HL-60 (cell line): Measurements from ENCODE around the gene CREBBP.

Experiments used
- DNase-seq, 2 experiments: peaks; one replicate each; pipeline ENCODE4 v3.0.0-alpha.2; 2010 to 2020; ENCODE audit warnings: low read depth in 1 of 2, low spot score in 1 of 2
- H3K27ac ChIP-seq: fragments of 250-450 bp; sonication (Bioruptor Pico); replicated peaks from 2 replicates; pipeline ENCODE4 v1.5.1; 2020; ENCODE audit warnings: mild to moderate bottlenecking, moderate library complexity
- H3K27me3 ChIP-seq: fragments of 250-450 bp; sonication (Bioruptor Pico); 2 replicates; pipeline ENCODE4 v1.5.1; 2021; ENCODE audit warnings: mild to moderate bottlenecking, moderate library complexity; ENCODE audit not compliant: insufficient read depth, poor library complexity, severe bottlenecking
- H3K4me3 ChIP-seq: replicated peaks from 2 replicates; pipeline ENCODE4 v1.5.1; 2011; ENCODE audit warnings: mild to moderate bottlenecking, control low read depth, low read length; ENCODE audit not compliant: insufficient read depth
- GABPA ChIP-seq: IDR thresholded peaks from 2 replicates; pipeline ENCODE4 v1.6.1; 2012; ENCODE audit warnings: low read depth
- POLR2AphosphoS5 ChIP-seq: IDR thresholded peaks from 2 replicates; pipeline ENCODE4 v1.6.1; 2012; ENCODE audit warnings: low read depth
- SPI1 ChIP-seq: IDR thresholded peaks from 2 replicates; pipeline ENCODE4 v1.6.1; 2012; ENCODE audit warnings: low read depth, mild to moderate bottlenecking, borderline replicate concordance
- TF ChIP-seq, protein P1 (sequence below): IDR thresholded peaks from 2 replicates; pipeline ENCODE4 v1.6.1; 2012; ENCODE audit warnings: low read depth; ENCODE audit not compliant: insufficient replicate concordance
- TF ChIP-seq, protein P2 (sequence below): IDR thresholded peaks from one replicate; pipeline ENCODE4 v1.5.1; 2011; ENCODE audit warnings: low read length, control low read depth, inconsistent platforms; ENCODE audit not compliant: insufficient read depth

Gene CREBBP

DNA sequence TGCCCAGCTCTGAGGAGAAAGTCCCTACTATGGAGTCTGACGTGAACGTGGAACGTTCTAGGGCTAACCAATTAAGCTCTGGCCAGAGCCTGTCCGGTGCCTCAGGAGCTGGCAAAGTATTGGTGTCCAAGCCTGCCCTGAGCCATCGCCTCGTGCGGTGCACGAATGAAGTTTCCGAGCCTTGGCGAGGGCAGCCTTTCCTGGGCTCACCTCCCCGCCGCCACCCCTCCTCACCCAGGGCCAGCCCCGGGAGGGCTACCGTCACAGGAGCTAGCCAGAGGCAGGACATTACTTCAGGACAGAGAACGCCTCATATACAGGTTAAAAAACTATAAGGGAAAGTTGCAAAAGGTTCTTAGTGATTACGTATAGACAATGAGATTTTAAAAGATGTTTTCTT is 139.6 kb downstream of the CREBBP start:
- Histone ChIP-seq H3K27me3 (no peaks in the 10 kb centered on the region), H3K27ac (no peak overlapping the region), H3K4me3 (no peak overlapping the region)
- no peak for DNase-seq
- TF ChIP-seq, protein P1, sequence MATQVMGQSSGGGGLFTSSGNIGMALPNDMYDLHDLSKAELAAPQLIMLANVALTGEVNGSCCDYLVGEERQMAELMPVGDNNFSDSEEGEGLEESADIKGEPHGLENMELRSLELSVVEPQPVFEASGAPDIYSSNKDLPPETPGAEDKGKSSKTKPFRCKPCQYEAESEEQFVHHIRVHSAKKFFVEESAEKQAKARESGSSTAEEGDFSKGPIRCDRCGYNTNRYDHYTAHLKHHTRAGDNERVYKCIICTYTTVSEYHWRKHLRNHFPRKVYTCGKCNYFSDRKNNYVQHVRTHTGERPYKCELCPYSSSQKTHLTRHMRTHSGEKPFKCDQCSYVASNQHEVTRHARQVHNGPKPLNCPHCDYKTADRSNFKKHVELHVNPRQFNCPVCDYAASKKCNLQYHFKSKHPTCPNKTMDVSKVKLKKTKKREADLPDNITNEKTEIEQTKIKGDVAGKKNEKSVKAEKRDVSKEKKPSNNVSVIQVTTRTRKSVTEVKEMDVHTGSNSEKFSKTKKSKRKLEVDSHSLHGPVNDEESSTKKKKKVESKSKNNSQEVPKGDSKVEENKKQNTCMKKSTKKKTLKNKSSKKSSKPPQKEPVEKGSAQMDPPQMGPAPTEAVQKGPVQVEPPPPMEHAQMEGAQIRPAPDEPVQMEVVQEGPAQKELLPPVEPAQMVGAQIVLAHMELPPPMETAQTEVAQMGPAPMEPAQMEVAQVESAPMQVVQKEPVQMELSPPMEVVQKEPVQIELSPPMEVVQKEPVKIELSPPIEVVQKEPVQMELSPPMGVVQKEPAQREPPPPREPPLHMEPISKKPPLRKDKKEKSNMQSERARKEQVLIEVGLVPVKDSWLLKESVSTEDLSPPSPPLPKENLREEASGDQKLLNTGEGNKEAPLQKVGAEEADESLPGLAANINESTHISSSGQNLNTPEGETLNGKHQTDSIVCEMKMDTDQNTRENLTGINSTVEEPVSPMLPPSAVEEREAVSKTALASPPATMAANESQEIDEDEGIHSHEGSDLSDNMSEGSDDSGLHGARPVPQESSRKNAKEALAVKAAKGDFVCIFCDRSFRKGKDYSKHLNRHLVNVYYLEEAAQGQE, result no peak
- TF ChIP-seq POLR2AphosphoS5 (no peak), SPI1 (no peak), GABPA (no peak)
- TF ChIP-seq, protein P2, sequence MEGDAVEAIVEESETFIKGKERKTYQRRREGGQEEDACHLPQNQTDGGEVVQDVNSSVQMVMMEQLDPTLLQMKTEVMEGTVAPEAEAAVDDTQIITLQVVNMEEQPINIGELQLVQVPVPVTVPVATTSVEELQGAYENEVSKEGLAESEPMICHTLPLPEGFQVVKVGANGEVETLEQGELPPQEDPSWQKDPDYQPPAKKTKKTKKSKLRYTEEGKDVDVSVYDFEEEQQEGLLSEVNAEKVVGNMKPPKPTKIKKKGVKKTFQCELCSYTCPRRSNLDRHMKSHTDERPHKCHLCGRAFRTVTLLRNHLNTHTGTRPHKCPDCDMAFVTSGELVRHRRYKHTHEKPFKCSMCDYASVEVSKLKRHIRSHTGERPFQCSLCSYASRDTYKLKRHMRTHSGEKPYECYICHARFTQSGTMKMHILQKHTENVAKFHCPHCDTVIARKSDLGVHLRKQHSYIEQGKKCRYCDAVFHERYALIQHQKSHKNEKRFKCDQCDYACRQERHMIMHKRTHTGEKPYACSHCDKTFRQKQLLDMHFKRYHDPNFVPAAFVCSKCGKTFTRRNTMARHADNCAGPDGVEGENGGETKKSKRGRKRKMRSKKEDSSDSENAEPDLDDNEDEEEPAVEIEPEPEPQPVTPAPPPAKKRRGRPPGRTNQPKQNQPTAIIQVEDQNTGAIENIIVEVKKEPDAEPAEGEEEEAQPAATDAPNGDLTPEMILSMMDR, result no peak

- Histone ChIP-seq H3K27me3 (no peaks in the 10 kb centered on the region), H3K4me3 (no peak overlapping the region), H3K27ac (no peak overlapping the region)
- TF ChIP-seq GABPA, result no peak
- DNase-seq, result no peak
Measured at GRCh38 chr16:3740186-3740585, 140.3 kb downstream of the CREBBP start.

- Histone ChIP-seq H3K27me3 (no peaks in the 10 kb centered on the region), H3K4me3 (no peak overlapping the region), H3K27ac (no peak overlapping the region)
- DNase-seq, result no peak
- TF ChIP-seq SPI1, result no peak
- TF ChIP-seq, protein P2, result no peak
- TF ChIP-seq GABPA, result no peak
- TF ChIP-seq, protein P1, result no peak
- no peak for TF ChIP-seq POLR2AphosphoS5
Measured at GRCh38 chr16:3739636-3740035, 140.9 kb downstream of the CREBBP start.

GRCh38 chr16:3738541-3738940 is 142.0 kb downstream of the CREBBP start:
- Histone ChIP-seq H3K4me3 (no peak overlapping the region), H3K27me3 (no peaks in the 10 kb centered on the region), H3K27ac (no peak overlapping the region)
- TF ChIP-seq, protein P2, result no peak
- no peak for TF ChIP-seq POLR2AphosphoS5
- TF ChIP-seq, protein P1, result no peak
- TF ChIP-seq SPI1, result no peak
- no peak for TF ChIP-seq GABPA
- DNase-seq, result no peak
